Esophagus squamous epithelium (tissue), 5 donors: ENCODE data around the gene PSMB4. TPM values are rescaled to one million over a fixed set of nuclear protein-coding genes. Genes with fewer than 3 reads are reported as not detected.
"Not testable (repeated sequence)": the region's sequence is repeated elsewhere in the genome, so short reads cannot be mapped to it uniquely, and the experiment has no call there.

Source experiments
- DNase-seq: peaks from one replicate; lab custom pipeline; 2025; lab: John Stamatoyannopoulos, UW
- H3K27ac ChIP-seq, 4 donors: fragments of 200-600 bp; sonication (generic); one replicate each; pipeline ENCODE4 v1.5.1; 2016 to 2019; ENCODE audit warnings: mild to moderate bottlenecking in 1 of 4
- H3K27me3 ChIP-seq, 4 donors: fragments of 200-600 bp; sonication (generic); 1 replicate in 3 of 4; 2 replicates in 1 of 4; pipeline versions ENCODE4 v1.5.1 to v1.6.0; 2017 to 2021; ENCODE audit warnings: antibody characterized with exemption in 1 of 4
- H3K36me3 ChIP-seq, 3 donors: fragments of 200-600 bp; sonication (generic); one replicate each; pipeline ENCODE4 v1.5.1; 2016 to 2019
- H3K4me1 ChIP-seq, 3 donors: fragments of 200-600 bp; sonication (generic); one replicate each; pipeline ENCODE4 v1.5.1; 2017 to 2019
- H3K4me3 ChIP-seq, 4 donors: fragments of 200-600 bp; sonication (generic); 1 replicate in 3 of 4; 2 replicates in 1 of 4; pipeline ENCODE4 v1.5.1; 2016 to 2019; ENCODE audit warnings: mild to moderate bottlenecking in 2 of 4, moderate library complexity in 1 of 4
- H3K9me3 ChIP-seq, 3 donors: fragments of 200-600 bp; sonication (generic); one replicate each; pipeline ENCODE4 v1.5.1; 2016 to 2019
- CTCF ChIP-seq, 6 experiments: fragments of 450-650 bp in 4 of 6; fragments of 200-600 bp in 2 of 6; sonication (generic) in 2 of 6; IDR thresholded peaks; one replicate each; pipeline ENCODE4 v1.5.1; 2016 to 2019; ENCODE audit warnings: antibody characterized with exemption in 6 of 6, mild to moderate bottlenecking in 4 of 6, moderate library complexity in 4 of 6
- POLR2A ChIP-seq, 4 donors: fragments of 450-650 bp; IDR thresholded peaks; one replicate each; pipeline ENCODE4 v1.6.1; 2017; ENCODE audit warnings: antibody characterized with exemption in 4 of 4, mild to moderate bottlenecking in 4 of 4, moderate library complexity in 3 of 4
- WGBS, 2 donors: methylation state at CpG; one replicate each; pipeline ENCODE4 v1.1.5; 2018; 5-methylcytosine and 5-hydroxymethylcytosine counted together
- intact Hi-C: fragments of 100-400 bp; cut with DNase I; formaldehyde crosslinking; loops from one replicate; pipeline ENCODE4 v1.15.0; 2022
- total RNA-seq, 4 donors: library from RNA; depleted of rRNA; stranded (reverse); fragments of >200 nt; gene quantifications; one replicate each; pipeline ENCODE4 v1.1.0, GENCODE V29; 2016
- donor health status: DM: yes; HTN: yes; CAD: no.

PSMB4 gene
- 100 to 1,000 TPM; 114 to 203 (median 186) TPM for total RNA-seq

DNA sequence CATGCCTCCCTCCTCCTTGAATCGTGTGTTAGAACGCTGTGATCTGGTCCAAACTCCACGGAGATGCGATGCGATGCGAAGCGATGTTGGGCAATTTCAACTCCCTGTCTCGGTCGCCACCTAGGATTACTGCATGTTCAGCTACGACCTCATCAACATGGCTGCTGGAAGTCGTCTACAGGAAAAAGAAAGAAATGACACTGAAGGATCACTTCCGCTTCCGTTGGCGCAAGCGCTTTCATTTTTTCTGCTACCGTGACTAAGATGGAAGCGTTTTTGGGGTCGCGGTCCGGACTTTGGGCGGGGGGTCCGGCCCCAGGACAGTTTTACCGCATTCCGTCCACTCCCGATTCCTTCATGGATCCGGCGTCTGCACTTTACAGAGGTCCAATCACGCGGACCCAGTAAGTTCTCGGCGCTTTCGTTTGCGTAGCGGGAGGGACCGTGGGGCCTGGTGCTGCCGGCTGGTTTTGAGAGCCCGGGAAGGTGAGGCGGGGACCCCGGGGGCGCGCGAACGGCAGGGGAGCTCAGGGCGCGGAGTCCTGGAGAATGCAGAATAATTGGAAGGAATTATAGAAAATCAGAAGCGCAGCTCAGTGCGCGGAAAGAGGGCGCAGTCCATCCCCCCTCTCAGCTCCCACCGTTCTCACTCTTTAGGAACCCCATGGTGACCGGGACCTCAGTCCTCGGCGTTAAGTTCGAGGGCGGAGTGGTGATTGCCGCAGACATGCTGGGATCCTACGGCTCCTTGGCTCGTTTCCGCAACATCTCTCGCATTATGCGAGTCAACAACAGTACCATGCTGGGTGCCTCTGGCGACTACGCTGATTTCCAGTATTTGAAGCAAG, at the start of gene PSMB4:
Gene PSMB4 (plus strand): TSS at position 250 of the 848 bp plus-strand sequence. CDS start 15 bp downstream, at position 265.
- peaks cover 0 to 41% (median 21%) of the 10 kb centered on the region in 3 donors for H3K36me3 ChIP-seq
- no peaks in the 10 kb centered on the region for H3K9me3 ChIP-seq
- H3K27ac ChIP-seq: peak within 1 kb of the TSS; percentile 85 to 97 (median 90)
- peak; percentile 35 for DNase-seq
- WGBS, 2 donors: 0 to 1% methylated on average over 17 to 47 of the region's 63 CpGs
- intact Hi-C loops: no loop called here
- peak in 5 of 6 experiments; percentile 6 to 28 (median 18) for TF ChIP-seq CTCF (IDR thresholded peaks at IDR 0.05)
- peak in 3 of 4 donors; percentile 40 to 69 (median 58) for TF ChIP-seq POLR2A (IDR thresholded peaks at IDR 0.05)
- H3K27me3 ChIP-seq: no peaks in the 10 kb centered on the region
- peaks cover 0 to 24% (median 12%) of the 10 kb centered on the region in 3 donors for H3K4me1 ChIP-seq
- H3K4me3 ChIP-seq: peak within 1 kb of the TSS; percentile 54 to 97 (median 75)

GRCh38 chr1:151350323-151350722, 49.0 kb upstream of the PSMB4 start:
- intact Hi-C loops, H3K36me3 ChIP-seq, H3K27me3 ChIP-seq, H3K27ac ChIP-seq, H3K4me3 ChIP-seq, DNase-seq, H3K9me3 ChIP-seq: not testable (repeated sequence)
- WGBS, 2 donors: 67 to 81% methylated on average over 9 of the region's 9 CpGs
- peaks cover 8 to 21% (median 14%) of the 10 kb centered on the region in 3 donors for H3K4me1 ChIP-seq

DNA sequence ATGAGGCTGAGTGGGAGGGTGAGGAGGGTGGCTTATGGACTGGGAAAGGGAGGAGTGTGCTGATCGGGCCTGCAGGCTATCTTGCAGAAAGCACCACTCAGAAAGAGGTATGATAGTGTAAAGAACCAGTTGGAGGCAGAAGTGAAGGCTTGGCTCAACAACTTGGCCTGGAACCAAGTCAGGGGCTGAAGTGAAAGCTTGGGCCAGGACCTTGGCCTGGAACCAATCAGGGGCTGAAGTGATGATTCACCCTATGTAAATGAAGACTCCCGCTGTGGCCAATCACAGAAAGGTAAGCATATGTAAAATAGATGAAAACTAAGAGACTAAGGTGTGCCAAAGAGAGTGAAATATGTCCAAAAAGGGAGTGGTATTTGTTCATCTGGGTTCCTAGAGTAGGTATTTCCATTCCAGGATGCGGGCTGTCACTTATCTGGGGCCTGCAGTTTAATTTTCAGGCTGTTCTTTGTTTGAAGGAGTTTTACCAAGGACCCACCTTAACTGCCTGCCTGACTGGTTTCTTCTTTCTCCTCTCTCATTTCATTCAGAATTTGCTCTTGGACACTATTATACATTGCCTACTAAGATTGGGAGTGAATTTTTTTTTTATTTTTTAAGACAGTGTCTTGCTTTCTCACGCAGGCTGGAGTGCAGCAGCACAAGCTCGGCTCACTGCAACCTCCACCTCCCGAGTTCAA, 47.2 kb upstream of the PSMB4 start:
- no peak overlapping the region for H3K27ac ChIP-seq
- H3K4me3 ChIP-seq: no peak overlapping the region
- TF ChIP-seq CTCF (IDR thresholded peaks at IDR 0.05): no peak
- no peak for TF ChIP-seq POLR2A (IDR thresholded peaks at IDR 0.05)
- H3K27me3 ChIP-seq: no peaks in the 10 kb centered on the region
- no peaks in the 10 kb centered on the region for H3K36me3 ChIP-seq
- whole genome bisulfite sequencing, 2 donors: 74 to 94% methylated on average over 6 of the region's 6 CpGs
- no peak for DNase-seq
- peaks cover 0 to 5% (median 0%) of the 10 kb centered on the region in 3 donors for H3K9me3 ChIP-seq
- intact Hi-C loops: no loop called here
- peaks cover 0 to 7% (median 6%) of the 10 kb centered on the region in 3 donors for H3K4me1 ChIP-seq

DNA sequence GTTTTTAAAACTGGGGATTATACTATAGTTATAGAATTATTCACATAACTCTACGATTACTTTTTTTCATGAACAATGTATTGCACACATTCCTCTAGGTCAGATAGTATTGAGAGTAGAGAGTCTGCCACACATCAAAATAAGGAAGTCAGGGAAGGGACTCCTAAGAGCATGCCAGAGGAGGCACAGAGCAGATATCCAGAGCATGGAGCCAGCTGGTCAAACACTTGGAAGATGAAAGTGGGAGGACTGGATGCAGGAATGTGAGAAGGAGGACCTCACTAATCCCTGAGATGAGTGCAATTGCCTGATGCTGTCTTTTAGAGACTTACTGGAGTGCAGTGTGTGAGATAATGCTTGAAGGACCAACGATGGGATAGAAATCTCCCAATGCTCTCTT, 42.7 kb upstream of the PSMB4 start:
- intact Hi-C loops: no loop called here
- WGBS, 2 donors: 48 to 58% methylated on average over 2 of the region's 2 CpGs

GRCh38 chr1:151361883-151362282, 37.5 kb upstream of the PSMB4 start:
- peaks cover 0 to 11% (median 9%) of the 10 kb centered on the region in 3 donors for H3K9me3 ChIP-seq
- no peak overlapping the region for H3K4me3 ChIP-seq
- intact Hi-C loops: no loop called here
- H3K27ac ChIP-seq: no peak overlapping the region
- peaks cover 0 to 47% (median 0%) of the 10 kb centered on the region in 3 donors for H3K36me3 ChIP-seq
- no peaks in the 10 kb centered on the region for H3K4me1 ChIP-seq
- no peaks in the 10 kb centered on the region for H3K27me3 ChIP-seq
- TF ChIP-seq CTCF (IDR thresholded peaks at IDR 0.05) (no peak), POLR2A (IDR thresholded peaks at IDR 0.05) (no peak)
- DNase-seq: no peak

More for the DNA sequence above, 42.7 kb upstream of the PSMB4 start:
- DNase-seq: no peak
- Histone ChIP-seq H3K36me3 (no peaks in the 10 kb centered on the region), H3K4me1 (no peaks in the 10 kb centered on the region), H3K27me3 (no peaks in the 10 kb centered on the region), H3K9me3 (peaks cover 0 to 5% (median 0%) of the 10 kb centered on the region in 3 donors), H3K27ac (no peak overlapping the region), H3K4me3 (no peak overlapping the region)
- TF ChIP-seq POLR2A (IDR thresholded peaks at IDR 0.05): no peak
- no peak for TF ChIP-seq CTCF (IDR thresholded peaks at IDR 0.05)
